GM12801 (cell line): ENCODE data around the gene ARRDC5.

ENCODE experiments used
- CTCF ChIP-seq: IDR thresholded peaks from one replicate; pipeline ENCODE4 v1.5.1; 2011; ENCODE audit warnings: control low read depth; ENCODE audit not compliant: insufficient read length; ENCODE audit errors: extremely low read depth

ARRDC5 gene

GRCh38 chr19:4879041-4879440, 23.7 kb downstream of the ARRDC5 start:
- TF ChIP-seq CTCF: no peak

GRCh38 chr19:4878491-4878968, 24.2 kb downstream of the ARRDC5 start:
- TF ChIP-seq CTCF: no peak

GRCh38 chr19:4877753-4878490, 24.8 kb downstream of the ARRDC5 start:
- TF ChIP-seq CTCF: no peak

GRCh38 chr19:4873930-4874329, 28.8 kb downstream of the ARRDC5 start:
- TF ChIP-seq CTCF: no peak

GRCh38 chr19:4871711-4872110, 31.0 kb downstream of the ARRDC5 start:
- TF ChIP-seq CTCF: no peak

- no peak for TF ChIP-seq CTCF
Observed at GRCh38 chr19:4870025-4870700, 32.5 kb downstream of the ARRDC5 start.

GRCh38 chr19:4868286-4868834, 34.3 kb downstream of the ARRDC5 start:
- TF ChIP-seq CTCF: no peak
